GM12878 (cell line): Measurements from ENCODE around the gene AKR1B15. TPM values are rescaled to one million over a fixed set of nuclear protein-coding genes. Genes with fewer than 3 reads are reported as not detected.

Experiments
- ATAC-seq: fragments of 200-7000 bp; cut with Tn5 transposase; 3 replicates; pipeline ENCODE4 v1.9.1; 2020; ENCODE audit warnings: mild to moderate bottlenecking, moderate library complexity
- BruUV-seq: library from RNA; stranded (reverse); fragments of 400-500 nt; replicated peaks from 2 replicates; lab custom pipeline; 2021; lab: Mats Ljungman, UMichigan
- CTCF ChIA-PET: fragments of 300-600 bp; sonication (Branson Sonifier 250); formaldehyde crosslinking; extraction: SDS; loops from one replicate; lab custom pipeline; 2021; ENCODE audit warnings: inconsistent platforms; lab: Yijun Ruan, JAX
- POLR2A ChIA-PET: fragments of 350-600 bp; formaldehyde crosslinking; extraction: SDS; loops from one replicate; lab custom pipeline; 2021; ENCODE audit warnings: inconsistent platforms; lab: Charles Lee
- RAD21 ChIA-PET: fragments of 300-600 bp; sonication (Branson Sonifier 250); formaldehyde crosslinking; loops from one replicate; lab custom pipeline; 2023; ENCODE audit warnings: antibody characterized with exemption; ENCODE audit not compliant: unreplicated experiment; lab: Charles Lee
- SMC1A ChIA-PET: fragments of 300-600 bp; sonication (Branson Sonifier 250); formaldehyde crosslinking; loops from one replicate; lab custom pipeline; 2023; ENCODE audit not compliant: unreplicated experiment, uncharacterized antibody; lab: Charles Lee
- DNase-seq: peaks from one replicate; pipeline ENCODE4 v3.0.0-alpha.2; 2011; ENCODE audit warnings: low read depth, low spot score
- FAIRE-seq: peaks from 3 replicates; lab custom pipeline; 2011; peaks lifted over from hg19 to GRCh38; lab: Jason Lieb, UNC
- H2AFZ ChIP-seq: 2 replicates; pipeline ENCODE4 v1.6.0; 2011; ENCODE audit warnings: low read depth, low read length, control low read depth; ENCODE audit not compliant: control insufficient read depth
- H3K27ac ChIP-seq: 2 replicates; pipeline ENCODE4 v1.5.1; 2011; ENCODE audit warnings: control low read depth; ENCODE audit not compliant: control insufficient read depth, insufficient read depth
- H3K27me3 ChIP-seq, 2 experiments: replicated peaks in 1 of 2; 2 replicates each; pipeline versions ENCODE4 v1.6.0 to v1.6.1; 2011; ENCODE audit warnings: low read length in 1 of 2; ENCODE audit not compliant: control insufficient read depth in 2 of 2, insufficient read depth in 2 of 2
- H3K36me3 ChIP-seq, 2 experiments: 2 replicates each; pipeline ENCODE4 v1.5.1; 2011; ENCODE audit warnings: low read length in 1 of 2; ENCODE audit not compliant: control insufficient read depth in 2 of 2, insufficient read depth in 2 of 2
- H3K4me1 ChIP-seq: 2 replicates; pipeline ENCODE4 v1.6.1; 2011; ENCODE audit warnings: mild to moderate bottlenecking, low read length, moderate library complexity, mixed read lengths; ENCODE audit not compliant: control insufficient read depth, insufficient read depth
- H3K4me2 ChIP-seq: 2 replicates; pipeline ENCODE4 v1.6.0; 2011; ENCODE audit warnings: control low read depth; ENCODE audit not compliant: control insufficient read depth, insufficient read depth
- H3K4me3 ChIP-seq: fragments of 200-600 bp; sonication (generic); 2 replicates; pipeline ENCODE4 v1.5.1; 2016
- H3K79me2 ChIP-seq: 2 replicates; pipeline ENCODE4 v1.6.0; 2011; ENCODE audit warnings: low read length; ENCODE audit not compliant: control insufficient read depth, insufficient read depth
- H3K9ac ChIP-seq: 2 replicates; pipeline ENCODE4 v1.8.0; 2011; ENCODE audit warnings: low read length, control low read depth, mixed read lengths; ENCODE audit not compliant: control insufficient read depth, insufficient read depth
- H3K9me3 ChIP-seq: replicated peaks from 3 replicates; pipeline ENCODE4 v1.5.1; 2011; ENCODE audit warnings: mild to moderate bottlenecking, low read length; ENCODE audit not compliant: control insufficient read depth, insufficient read depth
- H4K20me1 ChIP-seq: 2 replicates; pipeline ENCODE4 v1.6.0; 2011; ENCODE audit not compliant: control insufficient read depth, insufficient read depth
- EZH2 ChIP-seq: IDR thresholded peaks from 2 replicates; pipeline ENCODE4 v1.6.1; 2012; ENCODE audit warnings: low read depth, mild to moderate bottlenecking, control low read depth, inconsistent platforms, low read length, borderline replicate concordance; ENCODE audit not compliant: control insufficient read depth
- FOXM1 ChIP-seq: IDR thresholded peaks from 2 replicates; pipeline ENCODE4 v1.6.1; 2012; ENCODE audit warnings: low read depth, mild to moderate bottlenecking, inconsistent platforms, low read length, moderate library complexity
- MEF2A ChIP-seq: IDR thresholded peaks from 2 replicates; pipeline ENCODE4 v1.6.1; 2011; ENCODE audit warnings: low read depth, mild to moderate bottlenecking, low read length, moderate library complexity; ENCODE audit not compliant: insufficient read depth
- RELA ChIP-seq: fragments of 450-650 bp; IDR thresholded peaks from 2 replicates; pipeline ENCODE4 v1.8.0; 2014; ENCODE audit warnings: borderline replicate concordance; ENCODE audit not compliant: partially characterized antibody
- RFX5 ChIP-seq: IDR thresholded peaks from 2 replicates; pipeline ENCODE4 v1.6.1; 2011; ENCODE audit warnings: low read depth, low read length, improper control_type of control experiment
- SIN3A ChIP-seq: IDR thresholded peaks from 2 replicates; pipeline ENCODE4 v1.6.1; 2012; ENCODE audit warnings: low read depth, low read length, improper control_type of control experiment
- TAF1 ChIP-seq: IDR thresholded peaks from 2 replicates; pipeline ENCODE4 v1.6.1; 2011; ENCODE audit warnings: mild to moderate bottlenecking, low read depth, low read length, borderline replicate concordance
- TCF3 ChIP-seq: IDR thresholded peaks from 2 replicates; pipeline ENCODE4 v1.6.1; 2012; ENCODE audit warnings: low read depth, mild to moderate bottlenecking, low read length, borderline replicate concordance; ENCODE audit not compliant: insufficient read depth
- WGBS: methylation state at CpG from one replicate; pipeline ENCODE4 v1.1.6; 2016; ENCODE audit warnings: low lambda C conversion rate; ENCODE audit not compliant: insufficient replicate concordance, insufficient coverage; ENCODE audit errors: missing lambda C conversion rate; 5-methylcytosine and 5-hydroxymethylcytosine counted together
- in situ Hi-C: fragments of 300-500 bp; cut with MboI; formaldehyde crosslinking; loops from 9 replicates; pipeline ENCODE4 v1.14.3; 2018; ENCODE audit warnings: mixed read lengths
- intact Hi-C: fragments of 100-400 bp; cut with micrococcal nuclease; formaldehyde crosslinking; loops from one replicate; pipeline ENCODE4 v1.14.2; 2022; ENCODE audit not compliant: unreplicated experiment
- polyA plus RNA-seq, 11 experiments: library from polyadenylated mRNA; depleted of rRNA in 4 of 11; unstranded in 6 of 11; stranded (reverse) in 5 of 11; fragments of >200 nt; fragmentation: Nextera tagmentation in 4 of 11; fragmentation: Illumina TruSeq in 1 of 11; extraction: Ambion mirVana in 4 of 11; extraction: Trizol in 1 of 11; gene quantifications; 1 replicate in 1 of 11; 2 replicates in 10 of 11; pipeline versions ENCODE4 v1.2.1 to v1.2.3, GENCODE V29; 2011 to 2016; ENCODE audit warnings: inconsistent platforms in 2 of 11, missing spikeins in 2 of 11, low read depth in 1 of 11
- total RNA-seq, 4 experiments: library from RNA; depleted of rRNA in 3 of 4; stranded (reverse); fragments of >200 nt in 3 of 4; fragmentation: Illumina TruSeq in 1 of 4; extraction: Trizol in 1 of 4; gene quantifications; 2 replicates each; pipeline versions ENCODE4 v1.2.1 to v1.2.3, GENCODE V29; 2013 to 2021
- TF ChIP-seq, protein P1 (sequence below): fragments of 450-650 bp; formaldehyde crosslinking; IDR thresholded peaks from 2 replicates; pipeline ENCODE4 v1.4.0; 2022; ENCODE audit warnings: mild to moderate bottlenecking, moderate library complexity
- TF ChIP-seq, protein P2 (sequence below): fragments of 450-650 bp; IDR thresholded peaks from 2 replicates; pipeline ENCODE4 v1.6.1; 2016; ENCODE audit warnings: mild to moderate bottlenecking, moderate library complexity, borderline replicate concordance
- TF ChIP-seq, protein P3 (sequence below): fragments of 150-350 bp; IDR thresholded peaks from 2 replicates; pipeline ENCODE4 v1.6.1; 2014; ENCODE audit warnings: mild to moderate bottlenecking, low read depth, low read length

AKR1B15 gene
- total and polyA plus RNA-seq, 10 of the 15 experiments (the other 5 are each of a cell fraction or from before 2014, with no cell fraction given), result 0.06 TPM; not detected in 9

DNA sequence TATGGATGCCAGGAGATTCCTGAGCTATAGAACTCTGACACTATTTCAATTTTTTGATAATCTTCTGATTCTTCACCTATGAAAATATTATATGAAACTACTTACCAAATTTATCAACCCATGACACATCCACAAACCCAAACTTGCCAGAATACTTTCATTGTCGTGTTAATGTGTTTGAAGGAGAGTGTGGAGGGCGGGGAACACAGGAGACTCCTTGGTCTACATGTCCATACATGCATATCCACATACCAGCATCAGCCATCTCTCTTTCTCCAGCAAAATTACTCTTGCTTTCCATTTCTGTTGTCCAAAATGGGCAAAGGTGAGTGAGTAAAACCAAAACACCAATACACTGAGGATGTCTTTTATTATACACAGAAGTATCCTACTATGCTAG is 74.3 kb downstream of the AKR1B15 start:
- ATAC-seq (no peak), FAIRE-seq (no peak), DNase-seq (no peak)
- WGBS, result 0% methylated on average over 2 of the region's 2 CpGs
- intact Hi-C loops (no loop called here), in situ Hi-C loops (no loop called here)
- SMC1A ChIA-PET, result interaction anchor here (0.7 to 1.8 kb wide), 2 partner anchors 10 to 13 kb away, joined by 5 to 7 read pairs; no protein-coding TSS in a partner anchor
- CTCF ChIA-PET, result interaction anchor here (0.9 to 1.8 kb wide), 4 partner anchors 10 to 191 kb away, joined by 3 to 8 read pairs (median 4); no protein-coding TSS in a partner anchor
- no TSS peak for BruUV-seq
- H4K20me1 ChIP-seq, result no peaks in the 10 kb centered on the region
- RAD21 ChIA-PET, result no interaction called here
- no peaks in the 10 kb centered on the region for H3K79me2 ChIP-seq
- H3K9me3 ChIP-seq, result no peaks in the 10 kb centered on the region
- no peaks in the 10 kb centered on the region for H3K4me1 ChIP-seq
- no peak overlapping the region for H3K9ac ChIP-seq
- H3K4me2 ChIP-seq, result no peak overlapping the region
- H3K36me3 ChIP-seq, result no peaks in the 10 kb centered on the region
- no peak overlapping the region for H3K27ac ChIP-seq
- no peak overlapping the region for H2AFZ ChIP-seq
- POLR2A ChIA-PET, result no interaction called here
- H3K27me3 ChIP-seq, result no peaks in the 10 kb centered on the region; a peak in 2 of 4 replicates
- H3K4me3 ChIP-seq, result no peak overlapping the region
- TF ChIP-seq TCF3 (no peak), RFX5 (no peak), MEF2A (no peak), SIN3A (no peak), RELA (no peak), TAF1 (no peak), FOXM1 (no peak), EZH2 (no peak)
- TF ChIP-seq, protein P1, sequence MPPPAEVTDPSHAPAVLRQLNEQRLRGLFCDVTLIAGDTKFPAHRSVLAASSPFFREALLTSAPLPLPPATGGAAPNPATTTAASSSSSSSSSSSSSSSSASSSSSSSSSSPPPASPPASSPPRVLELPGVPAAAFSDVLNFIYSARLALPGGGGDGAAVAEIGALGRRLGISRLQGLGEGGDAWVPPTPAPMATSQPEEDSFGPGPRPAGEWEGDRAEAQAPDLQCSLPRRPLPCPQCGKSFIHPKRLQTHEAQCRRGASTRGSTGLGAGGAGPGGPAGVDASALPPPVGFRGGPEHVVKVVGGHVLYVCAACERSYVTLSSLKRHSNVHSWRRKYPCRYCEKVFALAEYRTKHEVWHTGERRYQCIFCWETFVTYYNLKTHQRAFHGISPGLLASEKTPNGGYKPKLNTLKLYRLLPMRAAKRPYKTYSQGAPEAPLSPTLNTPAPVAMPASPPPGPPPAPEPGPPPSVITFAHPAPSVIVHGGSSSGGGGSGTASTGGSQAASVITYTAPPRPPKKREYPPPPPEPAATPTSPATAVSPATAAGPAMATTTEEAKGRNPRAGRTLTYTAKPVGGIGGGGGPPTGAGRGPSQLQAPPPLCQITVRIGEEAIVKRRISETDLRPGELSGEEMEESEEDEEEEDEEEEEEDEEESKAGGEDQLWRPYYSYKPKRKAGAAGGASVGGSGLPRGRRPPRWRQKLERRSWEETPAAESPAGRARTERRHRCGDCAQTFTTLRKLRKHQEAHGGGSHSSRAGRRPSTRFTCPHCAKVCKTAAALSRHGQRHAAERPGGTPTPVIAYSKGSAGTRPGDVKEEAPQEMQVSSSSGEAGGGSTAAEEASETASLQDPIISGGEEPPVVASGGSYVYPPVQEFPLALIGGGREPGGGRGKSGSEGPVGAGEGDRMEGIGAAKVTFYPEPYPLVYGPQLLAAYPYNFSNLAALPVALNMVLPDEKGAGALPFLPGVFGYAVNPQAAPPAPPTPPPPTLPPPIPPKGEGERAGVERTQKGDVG, result no peak
- TF ChIP-seq, protein P2, sequence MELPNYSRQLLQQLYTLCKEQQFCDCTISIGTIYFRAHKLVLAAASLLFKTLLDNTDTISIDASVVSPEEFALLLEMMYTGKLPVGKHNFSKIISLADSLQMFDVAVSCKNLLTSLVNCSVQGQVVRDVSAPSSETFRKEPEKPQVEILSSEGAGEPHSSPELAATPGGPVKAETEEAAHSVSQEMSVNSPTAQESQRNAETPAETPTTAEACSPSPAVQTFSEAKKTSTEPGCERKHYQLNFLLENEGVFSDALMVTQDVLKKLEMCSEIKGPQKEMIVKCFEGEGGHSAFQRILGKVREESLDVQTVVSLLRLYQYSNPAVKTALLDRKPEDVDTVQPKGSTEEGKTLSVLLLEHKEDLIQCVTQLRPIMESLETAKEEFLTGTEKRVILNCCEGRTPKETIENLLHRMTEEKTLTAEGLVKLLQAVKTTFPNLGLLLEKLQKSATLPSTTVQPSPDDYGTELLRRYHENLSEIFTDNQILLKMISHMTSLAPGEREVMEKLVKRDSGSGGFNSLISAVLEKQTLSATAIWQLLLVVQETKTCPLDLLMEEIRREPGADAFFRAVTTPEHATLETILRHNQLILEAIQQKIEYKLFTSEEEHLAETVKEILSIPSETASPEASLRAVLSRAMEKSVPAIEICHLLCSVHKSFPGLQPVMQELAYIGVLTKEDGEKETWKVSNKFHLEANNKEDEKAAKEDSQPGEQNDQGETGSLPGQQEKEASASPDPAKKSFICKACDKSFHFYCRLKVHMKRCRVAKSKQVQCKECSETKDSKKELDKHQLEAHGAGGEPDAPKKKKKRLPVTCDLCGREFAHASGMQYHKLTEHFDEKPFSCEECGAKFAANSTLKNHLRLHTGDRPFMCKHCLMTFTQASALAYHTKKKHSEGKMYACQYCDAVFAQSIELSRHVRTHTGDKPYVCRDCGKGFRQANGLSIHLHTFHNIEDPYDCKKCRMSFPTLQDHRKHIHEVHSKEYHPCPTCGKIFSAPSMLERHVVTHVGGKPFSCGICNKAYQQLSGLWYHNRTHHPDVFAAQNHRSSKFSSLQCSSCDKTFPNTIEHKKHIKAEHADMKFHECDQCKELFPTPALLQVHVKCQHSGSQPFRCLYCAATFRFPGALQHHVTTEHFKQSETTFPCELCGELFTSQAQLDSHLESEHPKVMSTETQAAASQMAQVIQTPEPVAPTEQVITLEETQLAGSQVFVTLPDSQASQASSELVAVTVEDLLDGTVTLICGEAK, result no peak
- TF ChIP-seq, protein P3, sequence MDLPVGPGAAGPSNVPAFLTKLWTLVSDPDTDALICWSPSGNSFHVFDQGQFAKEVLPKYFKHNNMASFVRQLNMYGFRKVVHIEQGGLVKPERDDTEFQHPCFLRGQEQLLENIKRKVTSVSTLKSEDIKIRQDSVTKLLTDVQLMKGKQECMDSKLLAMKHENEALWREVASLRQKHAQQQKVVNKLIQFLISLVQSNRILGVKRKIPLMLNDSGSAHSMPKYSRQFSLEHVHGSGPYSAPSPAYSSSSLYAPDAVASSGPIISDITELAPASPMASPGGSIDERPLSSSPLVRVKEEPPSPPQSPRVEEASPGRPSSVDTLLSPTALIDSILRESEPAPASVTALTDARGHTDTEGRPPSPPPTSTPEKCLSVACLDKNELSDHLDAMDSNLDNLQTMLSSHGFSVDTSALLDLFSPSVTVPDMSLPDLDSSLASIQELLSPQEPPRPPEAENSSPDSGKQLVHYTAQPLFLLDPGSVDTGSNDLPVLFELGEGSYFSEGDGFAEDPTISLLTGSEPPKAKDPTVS, result no peak
